Measurements from ENCODE around the gene ETV7.

Gene ETV7

DNA sequence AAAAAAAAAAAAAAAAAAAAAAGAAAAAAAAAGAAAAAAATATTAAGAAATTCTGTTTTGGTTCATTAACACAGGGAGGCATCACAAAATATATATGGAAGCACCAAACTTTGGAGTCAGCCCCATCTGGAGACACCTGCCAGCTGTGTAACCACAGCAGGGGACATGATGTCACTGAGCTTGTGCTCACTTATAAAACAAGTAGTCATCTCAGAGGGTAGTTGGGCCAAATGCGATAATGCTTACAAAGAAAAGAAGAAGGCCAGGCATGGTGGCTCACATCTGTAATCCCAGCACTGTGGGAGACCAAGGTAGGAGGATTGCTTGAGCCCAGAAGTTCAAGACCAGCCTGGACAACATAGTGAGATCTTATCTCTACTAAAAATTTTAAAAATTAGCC is 49.7 kb downstream of the ETV7 start:
- DNase-seq, result no peak

- DNase-seq, result no peak
Observed at GRCh38 chr6:36336779-36337241, 50.7 kb downstream of the ETV7 start, which contains the start of gene BNIP5. Gene BNIP5, minus strand, starts transcription at chr6:36336888. Its CDS starts 6,198 bp downstream, at chr6:36330690.

DNA sequence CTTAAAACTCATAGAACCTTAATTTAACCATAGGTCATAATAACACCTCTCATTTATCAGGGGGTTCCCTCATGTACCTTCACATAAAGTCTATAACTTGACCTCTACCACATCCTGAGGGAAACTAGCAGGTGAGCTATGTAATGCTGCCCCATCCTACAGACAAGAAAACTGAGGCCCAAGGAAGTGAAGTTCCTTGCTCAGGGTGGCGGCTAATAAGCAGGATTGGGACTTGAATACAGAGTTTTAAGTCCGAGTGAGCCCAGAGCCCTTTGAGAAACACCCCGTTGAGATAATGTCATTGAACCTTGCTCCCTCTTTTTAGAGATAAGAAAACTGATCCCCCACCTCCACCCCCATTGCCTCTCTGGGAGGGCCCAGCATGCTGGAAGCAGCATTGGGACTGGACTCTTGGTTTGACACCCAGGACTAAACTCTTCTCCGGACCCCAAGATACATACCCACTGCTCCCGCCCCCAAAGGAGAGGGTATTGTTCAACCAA is 51.2 kb downstream of the ETV7 start:
- DNase-seq, result no peak

GRCh38 chr6:36335465-36336207 is 51.8 kb downstream of the ETV7 start:
- no peak for DNase-seq

- no peak for DNase-seq
Observed at GRCh38 chr6:36334832-36335459, 52.5 kb downstream of the ETV7 start.

DNA sequence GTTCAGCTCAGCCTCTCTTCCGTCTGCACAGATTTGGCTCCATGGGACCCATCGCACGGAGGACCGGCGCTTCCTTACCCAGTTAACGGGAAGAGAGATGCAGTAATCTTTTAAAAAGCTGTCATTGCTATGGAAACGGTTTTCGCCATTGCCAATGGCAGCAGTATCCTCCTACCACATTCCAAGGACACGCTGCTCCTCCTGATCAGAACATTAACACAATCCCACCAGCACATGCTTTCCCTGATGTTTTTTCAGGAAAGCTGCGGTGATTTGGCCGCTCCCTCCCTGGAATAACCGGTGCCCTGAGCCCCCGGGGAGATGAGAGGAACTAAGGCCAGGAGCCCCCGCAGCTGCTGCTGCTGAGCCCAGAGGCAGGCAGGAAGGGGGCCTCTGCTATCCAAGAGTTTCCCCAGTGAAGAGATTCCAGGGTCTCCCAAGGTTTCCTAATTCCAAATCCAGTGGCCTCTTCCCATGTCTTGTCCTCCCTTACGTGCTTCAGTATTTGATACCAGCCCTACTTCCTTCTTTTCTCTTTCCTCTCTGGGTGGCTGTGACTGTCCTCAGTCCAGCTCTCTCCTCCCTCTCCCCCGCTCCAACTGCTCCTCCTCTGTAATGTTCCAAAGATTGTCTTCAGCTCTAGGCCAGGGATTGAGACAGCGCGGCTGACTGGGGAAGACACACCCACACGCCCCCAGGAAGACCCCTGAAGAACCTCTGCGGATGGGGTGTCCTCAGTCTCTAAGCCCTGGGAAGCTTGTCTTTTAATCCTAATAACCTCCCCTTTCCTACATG is 53.3 kb downstream of the ETV7 start:
- peak; percentile 67 for DNase-seq

GRCh38 chr6:36333171-36333895 is 54.1 kb downstream of the ETV7 start:
- no peak for DNase-seq

DNA sequence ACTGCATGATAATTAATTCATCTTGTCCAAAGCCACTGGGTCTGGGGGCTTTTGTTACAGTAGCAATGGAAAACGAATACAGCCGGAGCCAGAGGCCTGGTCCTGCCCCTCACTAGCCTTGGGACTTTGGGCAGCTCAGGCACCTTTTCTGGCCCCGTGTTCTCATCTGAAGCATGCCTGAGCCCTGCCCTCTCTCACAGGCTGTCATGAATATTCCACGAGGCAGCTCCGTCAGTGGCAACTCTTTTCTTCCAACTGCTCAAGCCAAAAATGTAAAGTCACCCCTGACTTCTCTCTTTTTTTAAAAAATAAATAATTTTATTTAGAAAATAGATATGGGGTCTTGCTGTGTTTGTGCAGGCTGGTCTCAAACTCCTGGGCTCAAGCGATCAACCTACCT is 56.1 kb downstream of the ETV7 start:
- DNase-seq, result no peak

DNA sequence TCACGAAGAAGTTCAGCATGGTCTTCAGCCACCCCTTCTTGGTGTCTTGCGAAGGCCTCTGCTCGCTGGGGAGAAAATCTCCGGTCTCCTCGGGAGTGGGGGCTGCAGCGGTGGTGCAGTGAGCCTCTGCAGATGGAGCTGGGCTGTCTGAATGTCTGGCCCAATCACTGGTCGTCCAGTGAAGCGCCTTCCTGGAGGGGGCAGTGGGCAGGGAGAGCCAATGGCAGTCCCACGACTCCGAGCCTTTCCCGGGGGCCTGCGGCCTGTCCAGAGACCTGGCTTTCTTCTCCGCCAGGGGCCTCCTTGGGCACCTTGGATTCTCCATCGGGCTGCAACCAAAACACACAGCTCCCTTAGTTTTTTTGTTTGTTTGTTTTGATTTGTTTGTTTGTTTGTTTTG is 57.1 kb downstream of the ETV7 start:
- no peak for DNase-seq

- no peak for DNase-seq
Observed at GRCh38 chr6:36329798-36330291, 57.6 kb downstream of the ETV7 start.

DNA sequence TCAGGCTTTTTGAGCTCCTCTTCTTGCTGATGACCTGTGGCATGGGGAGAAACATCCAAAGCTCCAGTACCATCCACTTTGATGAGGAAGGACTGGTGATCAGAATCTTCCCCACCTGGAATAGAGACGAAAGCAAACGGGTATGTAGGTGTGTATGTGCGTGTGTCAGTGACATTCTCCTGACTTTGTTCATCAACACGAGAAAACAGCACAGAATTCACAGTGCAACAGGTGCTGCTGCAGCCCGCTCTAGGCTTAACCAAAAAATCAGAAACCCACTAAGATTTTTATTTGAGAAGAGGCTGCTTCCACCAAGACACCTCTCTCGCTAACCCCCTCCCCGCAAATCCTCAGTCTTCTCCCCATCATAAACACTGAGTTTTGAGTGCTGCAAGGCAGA is 58.9 kb downstream of the ETV7 start:
- no peak for DNase-seq

DNA sequence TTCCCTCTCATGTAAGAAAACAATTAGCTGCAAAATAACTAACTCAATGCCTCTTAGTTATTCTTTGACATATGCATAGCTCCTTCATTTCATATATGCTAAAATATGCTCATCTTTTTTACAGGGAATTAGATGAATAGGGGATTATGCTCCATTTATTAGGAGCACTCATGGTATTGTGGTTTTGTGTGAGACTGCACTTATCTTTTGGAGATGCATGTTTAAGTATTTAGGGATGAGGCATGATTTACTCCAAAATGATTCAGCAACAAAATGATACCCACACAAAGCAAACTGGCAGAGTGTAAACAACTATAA is 59.6 kb downstream of the ETV7 start:
- DNase-seq, result no peak

- DNase-seq, result no peak
Observed at GRCh38 chr6:36327226-36327918, 60.1 kb downstream of the ETV7 start.

DNA sequence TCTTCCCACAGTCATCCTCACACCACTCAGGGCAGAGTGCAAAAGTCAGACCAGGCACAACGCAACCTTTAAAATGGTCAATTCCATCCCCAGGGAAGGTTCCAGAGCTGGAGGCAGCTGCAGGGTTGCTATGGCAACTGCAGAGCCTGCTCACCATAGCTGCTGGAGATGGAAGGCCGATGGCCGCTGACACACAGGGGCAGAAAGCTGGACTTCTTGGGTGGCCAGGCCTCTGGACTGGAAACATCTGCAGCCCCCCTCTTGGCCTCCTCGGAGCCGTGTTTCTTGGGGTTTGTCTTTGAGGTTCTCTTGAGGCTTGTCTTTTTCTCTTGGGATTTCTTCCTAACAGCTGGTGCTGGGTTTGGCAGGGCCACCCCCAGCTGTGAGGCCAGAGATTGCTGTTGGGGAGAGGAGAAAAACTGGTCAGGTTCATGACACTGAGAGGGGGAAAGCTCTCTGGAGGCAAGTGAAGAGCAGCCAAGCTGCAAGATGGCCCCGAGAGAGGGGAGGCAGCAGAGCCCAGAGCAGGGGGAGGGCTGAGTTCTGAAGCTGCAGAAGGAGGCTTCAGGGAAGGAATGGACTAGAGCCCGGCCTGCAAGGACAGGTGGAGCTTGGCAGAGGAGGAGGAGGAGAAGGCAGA is 61.0 kb downstream of the ETV7 start:
- peak; percentile 72 for DNase-seq

DNA sequence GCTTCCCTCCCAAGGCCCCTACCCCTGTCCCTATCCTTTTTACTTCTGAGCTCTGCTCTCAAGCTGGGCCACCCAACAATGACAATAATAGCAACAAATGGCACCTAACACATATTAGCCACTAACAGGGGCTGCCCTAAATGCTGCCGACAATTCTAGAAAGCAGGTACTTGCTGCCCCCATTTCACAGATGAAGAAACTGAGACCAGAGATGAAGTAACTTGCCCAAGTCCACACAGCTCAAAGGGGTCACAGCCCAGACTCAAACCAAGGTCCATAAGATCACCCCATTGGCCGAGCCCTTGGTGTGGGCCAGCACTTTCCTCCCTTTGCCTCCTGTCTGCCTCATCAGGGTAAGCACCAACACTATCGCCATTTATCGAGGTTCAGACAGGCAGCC is 62.8 kb downstream of the ETV7 start:
- DNase-seq, result no peak

DNA sequence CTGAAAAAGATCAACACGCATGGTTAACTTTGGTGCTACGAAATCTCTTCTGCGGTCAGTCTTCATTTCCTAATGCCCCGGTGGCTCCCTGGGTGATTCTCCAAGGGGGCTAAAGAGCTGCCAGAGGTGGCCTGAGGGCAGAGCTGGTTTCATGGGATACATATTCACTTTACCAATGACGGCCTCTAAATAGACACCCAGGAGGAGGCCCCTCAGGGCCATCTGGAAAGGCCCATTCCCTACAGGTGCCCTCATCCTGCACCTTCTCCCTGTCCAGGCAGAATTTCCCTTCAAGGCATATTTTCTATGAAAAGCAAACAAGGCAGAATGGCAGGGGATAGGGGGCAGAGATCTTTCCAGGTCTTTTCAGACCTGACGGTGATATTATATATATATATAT is 63.3 kb downstream of the ETV7 start:
- no peak for DNase-seq

- no peak for DNase-seq
Observed at GRCh38 chr6:36323062-36323461, 64.4 kb downstream of the ETV7 start.

DNA sequence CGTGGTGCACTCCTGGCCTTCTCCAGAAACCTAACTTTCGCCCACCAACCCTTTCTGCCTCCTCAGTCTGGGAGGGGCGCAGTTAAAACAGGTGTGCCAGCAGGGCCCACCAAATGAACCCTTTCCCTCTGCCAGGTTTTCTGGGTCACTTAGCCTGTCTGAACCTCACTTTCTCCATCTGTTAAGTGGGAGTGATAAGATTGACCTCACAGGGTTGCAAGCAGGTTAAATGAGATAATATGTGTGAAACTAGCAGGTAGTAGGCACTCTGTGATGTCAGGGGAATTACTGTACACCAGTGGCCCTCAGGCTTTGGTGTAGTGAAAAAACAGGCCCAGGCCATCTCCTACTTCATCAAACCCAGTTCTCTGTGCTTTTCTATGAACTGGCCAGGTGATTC is 64.9 kb downstream of the ETV7 start:
- DNase-seq, result no peak

DNA sequence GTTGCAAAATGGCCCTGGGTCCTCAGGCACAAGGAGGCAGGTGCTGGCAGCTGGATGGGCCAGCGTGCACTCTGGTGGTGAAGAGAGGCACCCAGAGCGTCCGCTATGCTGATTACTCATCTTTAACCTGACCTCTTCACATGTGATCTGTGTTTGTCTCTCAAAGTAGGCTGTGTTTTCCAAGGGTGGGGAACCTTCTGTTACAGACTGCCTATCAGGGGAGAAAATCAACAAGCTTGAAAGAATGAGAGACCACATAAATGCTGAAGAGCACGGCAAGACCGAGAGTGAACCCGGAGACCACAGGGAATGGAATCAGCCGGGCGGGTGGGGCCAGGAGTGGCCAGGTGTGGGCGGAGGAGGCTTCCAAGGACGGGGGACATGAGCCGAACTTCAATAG is 67.0 kb downstream of the ETV7 start:
- no peak for DNase-seq

DNA sequence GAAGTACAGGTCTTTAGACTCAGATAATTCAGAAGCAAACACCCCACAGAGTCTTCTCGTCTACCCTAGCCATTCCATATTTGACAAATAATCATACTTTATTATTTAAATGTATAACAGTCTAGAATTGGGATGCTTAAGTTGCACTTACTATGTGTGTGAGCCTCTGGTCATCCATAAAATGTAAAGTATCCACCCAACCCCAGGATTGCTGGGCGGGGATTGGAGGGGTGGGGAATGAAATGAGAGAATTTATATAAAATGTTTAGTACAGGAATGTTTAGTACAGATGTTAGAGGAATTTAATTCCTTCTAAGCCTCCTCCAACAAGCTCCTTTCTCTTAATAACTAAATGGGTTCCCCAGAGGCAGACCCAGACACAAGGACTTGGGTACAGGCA is 67.6 kb downstream of the ETV7 start:
- DNase-seq, result no peak

- no peak for DNase-seq
Observed at GRCh38 chr6:36319436-36319762, 68.1 kb downstream of the ETV7 start.

Data from right hindlimb (tissue), 1 donor.